ENCODE data around the gene ZNF606. TPM values are rescaled to one million over a fixed set of nuclear protein-coding genes. Genes with fewer than 3 reads are reported as not detected.
"Not testable (repeated sequence)": the region's sequence is repeated elsewhere in the genome, so short reads cannot be mapped to it uniquely, and the experiment has no call there.

Gene ZNF606
- polyA plus RNA-seq, 2 of the 4 experiments (the other 2 are of a cell fraction) = 4.5 to 5.1 TPM

- 58% methylated on average over 39 of the region's 41 CpGs for WGBS (ENCODE audit: missing lambda C conversion rate)
- FAIRE-seq = no peak
- peak; percentile 17 to 77 for DNase-seq (ENCODE audit: low read depth in 1 of 2, low spot score in 1 of 2)
- Histone ChIP-seq H3K4me1 (no peaks in the 10 kb centered on the region), H3K9me3 (peaks cover 89% of the 10 kb centered on the region), H3K27ac (no peak overlapping the region), H3K4me3 (peak overlapping the region; percentile 20; the same call in 1 of the 3 replicates), H3K4me2 (peak overlapping the region; percentile 23; the same call in 1 of the 3 replicates)
- no peak for TF ChIP-seq RAD21 (conservative IDR thresholded peaks at IDR 0.05 in 1 of 2, IDR thresholded peaks at IDR 0.05 in 1 of 2)
- no peak for TF ChIP-seq CBX8 (IDR thresholded peaks at IDR 0.05)
- TF ChIP-seq HEYL (CRISPR knock-in tag; IDR thresholded peaks at IDR 0.05) = no peak
- TF ChIP-seq ZNF302 (CRISPR knock-in tag; IDR thresholded peaks at IDR 0.05) = no peak
- no peak for TF ChIP-seq JUN (IDR thresholded peaks at IDR 0.05)
- TF ChIP-seq RARB (CRISPR knock-in tag; IDR thresholded peaks at IDR 0.05) = no peak
- TF ChIP-seq HOXB13 (CRISPR knock-in tag; IDR thresholded peaks at IDR 0.05; ENCODE audit: low read depth) = no peak
- no peak for TF ChIP-seq HES2 (IDR thresholded peaks at IDR 0.05)
- no peak for TF ChIP-seq REST (IDR thresholded peaks at IDR 0.05)
- no peak for TF ChIP-seq TP53 (CRISPR knock-in tag; IDR thresholded peaks at IDR 0.05)
- no peak for TF ChIP-seq RCOR1 (IDR thresholded peaks at IDR 0.05; ENCODE audit: low read depth, low read length)
- no peak for TF ChIP-seq CEBPB (IDR thresholded peaks at IDR 0.05)
- no peak for TF ChIP-seq RFX5 (IDR thresholded peaks at IDR 0.05)
- no peak for TF ChIP-seq EHMT2 (IDR thresholded peaks at IDR 0.05; ENCODE audit: low read depth)
- TF ChIP-seq E2F6 (IDR thresholded peaks at IDR 0.05; ENCODE audit: borderline replicate concordance, low read depth) = no peak
- TF ChIP-seq EHF (CRISPR knock-in tag; IDR thresholded peaks at IDR 0.05) = no peak
- TF ChIP-seq GATA3 (IDR thresholded peaks at IDR 0.05; ENCODE audit: borderline replicate concordance) = no peak
- TF ChIP-seq FOXS1 (CRISPR knock-in tag; IDR thresholded peaks at IDR 0.05) = no peak
- TF ChIP-seq HDAC2 (IDR thresholded peaks at IDR 0.05) = no peak
- POLR2A ChIA-PET = no interaction called here
- ATAC-seq = peak; percentile 54 to 87; a peak in 4 of 6 replicates
- CTCF ChIA-PET = interaction anchor here (0.6 kb wide), 1 partner anchor 45 kb away, joined by 3 read pairs; no protein-coding TSS in a partner anchor
These were observed 7.2 kb upstream of the ZNF606 start for GRCh38 chr19:58009666-58010301.

- DNase-seq (ENCODE audit: low read depth in 1 of 2, low spot score in 1 of 2) = no peak
- no peaks in the 10 kb centered on the region for H3K4me1 ChIP-seq
- 0 out of 3 replicates have a peak overlapping the region, but pooled peaks have one; percentile 20 for H3K4me3 ChIP-seq
- WGBS (ENCODE audit: missing lambda C conversion rate) = 57% methylated on average over 21 of the region's 21 CpGs
- TF ChIP-seq HES2 (IDR thresholded peaks at IDR 0.05) = no peak
- no peak for FAIRE-seq
- ChIA-PET CTCF (no interaction called here), POLR2A (no interaction called here)
- 0 out of 3 replicates have a peak overlapping the region, but pooled peaks have one; percentile 23 for H3K4me2 ChIP-seq
- no peak overlapping the region for H3K27ac ChIP-seq
- ATAC-seq = no peak
- H3K9me3 ChIP-seq = peaks cover 92% of the 10 kb centered on the region
These were observed 6.7 kb upstream of the ZNF606 start for GRCh38 chr19:58009301-58009665.

GRCh38 chr19:58008877-58009276, 6.3 kb upstream of the ZNF606 start:
- POLR2A ChIA-PET; FAIRE-seq; H3K4me3 ChIP-seq; H3K4me1 ChIP-seq; H3K27ac ChIP-seq; ATAC-seq; H3K4me2 ChIP-seq; DNase-seq (ENCODE audit: low read depth in 1 of 2, low spot score in 1 of 2): not testable (repeated sequence)
- CTCF ChIA-PET = interaction anchor here (0.6 kb wide), 1 partner anchor 37 kb away, joined by 3 read pairs; no protein-coding TSS in a partner anchor
- 64% methylated on average over 10 of the region's 10 CpGs for WGBS (ENCODE audit: missing lambda C conversion rate)
- peaks cover 92% of the 10 kb centered on the region for H3K9me3 ChIP-seq

Data from A549 (cell line).